IPS-18c (cell line): Measurements from ENCODE around the gene MFNG.

Experiments used
- H3K4me3 ChIP-seq: 2 replicates; pipeline ENCODE4 v1.7.0; 2013; ENCODE audit warnings: low read depth, mild to moderate bottlenecking, low read length, moderate library complexity; ENCODE audit not compliant: insufficient read depth
- H3K9me3 ChIP-seq: one replicate; pipeline ENCODE4 v1.6.1; 2013; ENCODE audit warnings: mild to moderate bottlenecking, low read length, moderate library complexity; ENCODE audit not compliant: control insufficient read depth, insufficient read depth

MFNG gene

DNA sequence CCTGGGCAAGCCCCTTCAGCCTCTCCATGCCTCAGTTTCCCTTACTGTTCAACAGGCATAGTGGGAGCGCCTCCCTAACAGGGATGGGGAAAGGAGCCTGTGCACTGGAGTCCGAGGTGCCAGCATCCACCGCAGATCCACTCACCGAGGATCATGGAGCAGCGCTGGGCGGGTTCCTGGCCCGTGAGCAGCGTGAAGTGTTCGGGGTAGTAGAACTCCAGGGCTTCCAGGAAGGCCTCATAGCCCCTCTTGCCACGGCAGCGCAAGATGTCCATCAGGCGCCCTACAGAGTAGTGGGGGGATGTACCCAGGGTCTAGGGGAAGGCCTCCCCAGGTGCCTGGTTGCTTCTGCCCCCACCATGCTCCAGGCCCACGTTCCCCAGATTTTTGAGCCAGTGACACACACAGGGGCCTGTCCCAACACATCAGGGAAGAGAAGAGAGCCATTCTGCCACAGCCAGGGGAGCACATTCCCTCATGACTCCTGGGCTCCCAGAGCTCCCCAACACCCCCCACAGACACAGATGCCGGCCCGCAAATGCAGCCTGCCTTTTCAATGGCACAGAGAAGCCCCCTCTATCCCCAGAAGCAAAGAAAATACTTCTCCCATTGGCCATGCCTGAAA, 31.8 kb upstream of the MFNG start:
- Histone ChIP-seq H3K9me3 (no peaks in the 10 kb centered on the region), H3K4me3 (peak overlapping the region; percentile 65; the same call in 1 of the 2 replicates)

DNA sequence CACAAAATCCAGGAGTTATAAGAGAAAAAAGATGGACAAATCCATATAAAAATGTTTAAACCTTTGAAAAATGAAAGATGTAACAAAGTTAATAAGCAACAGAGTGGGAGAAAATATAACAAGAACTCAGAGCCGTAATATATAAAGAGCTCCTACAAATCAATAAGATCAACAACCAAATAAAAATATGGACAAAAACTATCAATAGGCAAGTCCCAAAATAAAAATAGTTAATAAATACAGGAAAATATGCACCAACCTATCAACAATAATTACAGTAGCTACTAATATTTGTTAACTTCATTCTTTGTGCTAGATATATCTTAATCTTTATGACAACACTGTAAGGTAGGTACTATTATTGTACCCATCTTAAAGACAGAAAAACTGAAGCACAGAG, 30.3 kb upstream of the MFNG start:
- no peaks in the 10 kb centered on the region for H3K9me3 ChIP-seq
- H3K4me3 ChIP-seq = no peak overlapping the region

- Histone ChIP-seq H3K9me3 (no peaks in the 10 kb centered on the region), H3K4me3 (no peak overlapping the region)
Observed at GRCh38 chr22:37515901-37516300, 29.7 kb upstream of the MFNG start.

DNA sequence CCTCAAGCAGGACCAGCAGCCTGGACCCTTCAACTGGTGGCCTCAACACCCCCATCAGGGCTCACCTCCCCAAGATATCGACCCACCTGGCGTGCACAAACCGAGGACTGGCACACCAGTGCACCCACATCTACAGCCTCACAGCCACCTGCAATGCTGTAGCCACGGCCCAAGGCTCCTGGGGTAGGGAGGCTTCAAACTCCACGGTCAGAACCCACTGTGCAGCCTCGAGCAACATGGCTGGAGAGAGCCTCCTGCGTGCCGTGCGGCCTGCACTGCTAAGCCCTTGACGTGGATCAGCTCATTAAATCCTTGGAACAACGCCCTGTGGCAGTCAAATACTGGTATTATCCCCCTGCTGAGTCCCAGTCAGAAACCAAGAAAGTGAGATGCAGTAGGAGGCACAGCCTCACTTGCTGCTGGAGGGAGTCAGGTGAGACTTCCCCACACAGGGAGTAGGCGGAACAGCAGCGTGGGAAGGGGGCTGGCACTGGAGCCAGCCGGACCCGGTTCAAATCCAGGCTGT, 28.4 kb upstream of the MFNG start:
- no peak overlapping the region for H3K4me3 ChIP-seq
- no peaks in the 10 kb centered on the region for H3K9me3 ChIP-seq

- no peak overlapping the region for H3K4me3 ChIP-seq
- no peaks in the 10 kb centered on the region for H3K9me3 ChIP-seq
Observed at GRCh38 chr22:37511395-37512104, 25.4 kb upstream of the MFNG start.

- no peak overlapping the region for H3K4me3 ChIP-seq
Observed at GRCh38 chr22:37510091-37510490, 23.9 kb upstream of the MFNG start.

GRCh38 chr22:37509059-37509860, 23.1 kb upstream of the MFNG start:
- Histone ChIP-seq H3K9me3 (no peaks in the 10 kb centered on the region), H3K4me3 (no peak overlapping the region)

More at GRCh38 chr22:37510091-37510490, 23.9 kb upstream of the MFNG start:
- no peaks in the 10 kb centered on the region for H3K9me3 ChIP-seq

DNA sequence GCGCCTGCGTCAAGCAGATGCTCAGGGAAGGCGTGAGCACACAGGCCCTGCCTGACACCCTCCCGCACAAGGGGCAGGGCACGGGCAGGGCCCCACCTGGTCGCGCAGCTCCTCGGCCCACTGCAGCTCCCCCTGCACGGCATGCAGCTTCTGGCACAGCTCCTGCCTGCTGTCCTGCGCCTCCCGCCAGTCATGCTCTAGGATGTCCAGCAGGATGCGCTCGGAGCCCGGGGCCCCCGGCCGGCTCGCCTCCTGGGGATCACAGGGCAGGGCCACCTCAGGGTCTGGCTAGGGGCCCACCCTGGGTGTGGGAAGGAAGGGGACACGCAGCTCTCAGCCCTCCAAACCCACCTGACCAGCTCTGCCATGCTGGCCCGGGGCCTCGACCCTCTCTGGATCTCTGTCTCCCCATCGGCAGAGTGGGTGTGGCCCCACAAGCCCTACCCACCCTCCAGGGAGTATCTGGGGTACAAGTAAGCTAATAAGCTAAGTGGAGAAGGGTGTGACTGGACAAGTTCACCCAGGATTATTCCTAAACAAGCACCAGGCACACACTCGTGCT, 22.3 kb upstream of the MFNG start:
- Histone ChIP-seq H3K9me3 (no peaks in the 10 kb centered on the region), H3K4me3 (no peak overlapping the region)

DNA sequence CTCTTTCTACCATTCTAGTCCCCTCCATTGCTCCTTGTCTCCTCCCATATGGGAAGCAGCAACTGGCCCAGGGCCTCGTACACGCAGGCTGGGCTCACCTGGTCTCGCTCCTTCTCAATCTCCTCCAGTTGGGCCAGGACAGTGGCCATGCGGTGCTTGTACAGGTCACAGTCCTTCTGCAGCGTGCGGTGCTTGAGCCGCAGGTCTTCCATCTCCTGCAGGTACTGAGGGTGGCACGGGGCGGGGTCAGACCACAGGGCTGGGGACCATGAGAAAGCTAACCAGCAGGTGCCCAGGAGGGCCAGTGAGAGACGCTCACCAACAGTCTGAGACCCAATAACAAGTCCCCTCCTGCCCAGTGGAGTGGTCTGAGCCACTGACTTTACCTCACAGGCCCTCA, 21.5 kb upstream of the MFNG start:
- Histone ChIP-seq H3K4me3 (no peak overlapping the region), H3K9me3 (no peaks in the 10 kb centered on the region)

DNA sequence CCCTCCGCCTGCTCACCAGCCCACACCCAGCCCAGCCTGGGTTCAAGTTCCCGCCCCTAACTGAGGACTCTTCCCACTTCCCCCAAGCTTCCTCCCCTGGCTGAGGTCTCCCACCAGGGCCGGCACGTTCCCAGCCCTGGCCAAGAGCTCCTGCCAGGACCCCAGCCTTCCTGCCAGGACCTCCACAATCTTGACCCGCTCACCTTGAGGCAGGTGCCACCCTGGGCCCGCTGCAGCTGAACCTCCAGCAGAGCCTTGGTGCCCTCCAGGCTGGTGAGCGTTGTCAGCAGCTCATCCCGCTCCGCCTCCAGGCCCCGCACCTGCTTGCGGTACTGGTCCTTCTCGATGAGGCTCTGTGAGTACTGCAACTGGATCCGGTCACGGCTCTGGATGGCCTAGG, 19.8 kb upstream of the MFNG start:
- no peak overlapping the region for H3K4me3 ChIP-seq
- H3K9me3 ChIP-seq = no peaks in the 10 kb centered on the region

DNA sequence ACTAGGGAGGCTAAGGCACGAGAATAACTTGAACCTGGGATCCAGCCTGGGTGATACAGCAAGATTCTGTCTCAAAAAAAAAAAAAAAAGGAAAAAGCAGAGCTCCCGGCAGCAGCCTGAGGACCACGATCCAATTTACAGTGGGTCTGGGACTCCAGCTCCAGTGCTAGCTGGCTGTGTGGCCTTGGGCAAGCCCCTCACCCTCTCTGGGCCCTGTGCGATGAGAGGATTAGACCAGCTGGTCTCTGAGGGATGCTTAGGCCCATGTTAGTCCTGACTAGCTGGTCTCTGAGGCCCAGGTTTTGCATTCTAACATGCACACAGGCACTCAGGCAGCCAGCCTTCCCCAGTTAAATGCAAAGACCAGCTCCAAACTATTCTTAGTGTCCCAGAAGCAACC, 19.4 kb upstream of the MFNG start:
- Histone ChIP-seq H3K9me3 (no peaks in the 10 kb centered on the region), H3K4me3 (no peak overlapping the region)

DNA sequence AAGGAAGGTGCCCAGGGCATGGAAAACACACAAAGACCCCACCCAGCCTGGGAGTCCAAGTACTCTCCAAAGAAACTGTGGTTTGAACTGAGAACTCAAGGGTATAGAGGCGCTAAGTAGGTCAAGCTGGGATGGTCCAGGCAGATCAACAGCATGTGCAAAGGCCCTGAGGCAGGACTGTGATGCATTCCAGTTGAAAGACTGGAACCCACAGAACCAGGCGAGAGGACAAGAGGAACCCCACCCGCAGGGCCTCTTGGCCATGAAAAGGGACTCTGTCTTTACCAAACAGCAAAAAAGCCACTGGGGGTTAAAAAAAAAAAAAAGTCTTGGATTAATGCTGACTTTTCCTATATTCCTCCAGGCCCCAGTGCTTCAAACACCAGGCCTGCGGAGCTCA, 18.8 kb upstream of the MFNG start:
- Histone ChIP-seq H3K4me3 (no peak overlapping the region), H3K9me3 (no peaks in the 10 kb centered on the region)

- Histone ChIP-seq H3K4me3 (no peak overlapping the region), H3K9me3 (no peaks in the 10 kb centered on the region)
Observed at GRCh38 chr22:37503850-37504249, 17.7 kb upstream of the MFNG start.

DNA sequence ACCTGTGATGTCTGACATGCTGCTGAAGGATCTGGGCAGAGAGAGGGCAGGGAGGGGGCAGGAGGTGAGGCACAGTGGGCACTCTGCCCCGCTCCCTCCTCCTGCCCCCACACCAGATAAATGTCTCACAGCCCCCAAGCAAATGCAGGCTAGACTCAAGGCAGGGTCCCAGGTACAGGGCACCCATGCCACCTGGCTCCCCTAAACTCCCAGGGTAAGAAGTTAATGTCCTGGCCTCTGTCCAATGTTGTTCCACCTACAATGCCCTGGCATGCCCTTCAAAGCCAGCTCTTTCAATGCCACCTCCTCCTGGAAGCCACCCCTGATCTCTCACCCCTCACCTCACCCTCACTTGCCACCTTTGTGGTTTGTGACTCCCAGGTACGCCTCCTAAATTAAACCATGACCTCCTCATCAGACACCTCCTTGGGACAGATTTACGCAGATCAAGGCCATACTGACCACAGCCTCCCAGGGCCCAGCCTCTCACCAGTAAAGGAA, 17.0 kb upstream of the MFNG start:
- Histone ChIP-seq H3K9me3 (no peaks in the 10 kb centered on the region), H3K4me3 (no peak overlapping the region)

GRCh38 chr22:37502342-37503182, 16.4 kb upstream of the MFNG start:
- no peaks in the 10 kb centered on the region for H3K9me3 ChIP-seq
- H3K4me3 ChIP-seq = no peak overlapping the region

DNA sequence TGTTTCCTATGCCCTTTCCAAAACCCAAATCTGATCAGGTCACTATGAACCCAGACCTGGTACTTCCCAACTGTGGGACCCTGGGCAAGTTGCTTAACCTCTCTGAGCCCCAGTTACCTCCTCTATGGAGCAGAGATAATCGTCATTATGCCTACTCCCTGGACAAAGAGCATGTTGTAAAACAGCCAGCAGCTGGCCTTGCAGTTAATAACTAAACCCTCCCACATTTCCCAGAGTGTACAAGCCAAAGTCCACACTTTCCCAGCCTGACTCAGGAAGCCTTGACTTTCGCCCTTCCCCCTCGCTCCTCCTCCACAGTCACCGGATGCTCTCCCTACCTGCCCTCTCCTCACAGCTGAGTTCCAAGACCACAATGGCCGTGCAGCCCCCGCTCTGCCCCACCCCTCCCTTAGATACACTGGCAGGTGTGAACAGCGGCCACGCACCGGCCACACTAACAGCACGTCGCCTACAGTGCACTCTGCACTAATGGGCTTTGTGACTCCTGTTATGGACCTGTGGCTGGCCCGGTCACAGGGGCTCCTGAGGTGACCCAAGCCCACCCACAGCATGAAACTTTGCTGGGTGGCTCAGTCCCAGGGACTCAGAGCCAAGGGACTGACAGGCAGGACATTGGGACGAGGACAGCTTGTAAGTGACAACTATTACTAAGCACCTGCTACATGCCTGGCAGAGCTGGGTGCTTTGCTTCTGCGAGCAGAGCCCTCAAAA, 15.6 kb upstream of the MFNG start:
- H3K4me3 ChIP-seq = no peak overlapping the region

More for the DNA sequence above, 15.6 kb upstream of the MFNG start:
- H3K9me3 ChIP-seq = no peaks in the 10 kb centered on the region
